Left cardiac atrium (tissue), 4 donors: ENCODE data around the gene THUMPD2. TPM values are rescaled to one million over a fixed set of nuclear protein-coding genes. Genes with fewer than 3 reads are reported as not detected.

ENCODE experiments used
- ATAC-seq, 2 donors: fragments of 200-7000 bp; cut with Tn5 transposase; one replicate each; pipeline ENCODE4 v1.9.1; 2020; ENCODE audit warnings: mild to moderate bottlenecking in 2 of 2, moderate library complexity in 2 of 2
- DNase-seq: peaks from one replicate; pipeline ENCODE4 v3.0.0-alpha.2; 2020
- intact Hi-C, 2 donors: fragments of 100-400 bp; cut with DNase I; formaldehyde crosslinking; loops; one replicate each; pipeline versions ENCODE4 v1.14.1 to v1.15.1; 2022 to 2023
- total RNA-seq, 2 donors: library from RNA; stranded (reverse); fragmentation: NEBNext Ultra II Directional; extraction: Animal tissue kit (Norgen Biotek cat#: 25700); gene quantifications; one replicate each; pipeline ENCODE4 v1.2.1, GENCODE V29; 2021
- donor health status: DM: no; HTN: yes; CAD: no.
- donor health status: DM: no; HTN: yes; CAD: no; lungs with severe emphysema.
- donor health status: DM: yes; HTN: yes; CAD: no.
- donor health status: Dilated cardiomyopathy.

Gene THUMPD2
- total RNA-seq, 2 donors from 2014 or later: 8.5 to 8.7 TPM

- ATAC-seq: peak; percentile 60 to 74
- no peak for DNase-seq
- intact Hi-C loops: loop anchor here in 1 of 2 donors (2.0 to 5.0 kb wide), 3 partner anchors 103 to 319 kb away; no protein-coding TSS in a partner anchor
These were observed 82.9 kb downstream of the THUMPD2 start for GRCh38 chr2:39696101-39696553.

GRCh38 chr2:39693245-39693644 is 85.8 kb downstream of the THUMPD2 start:
- ATAC-seq: no peak
- intact Hi-C loops: no loop called here
- DNase-seq: no peak

- no peak for ATAC-seq
- intact Hi-C loops: loop anchor here in 1 of 2 donors (10.0 kb wide), 1 partner anchor 95 kb away; no protein-coding TSS in a partner anchor
- DNase-seq: no peak
These were observed 89.2 kb downstream of the THUMPD2 start for GRCh38 chr2:39689876-39690275.

GRCh38 chr2:39689272-39689841 is 89.7 kb downstream of the THUMPD2 start:
- ATAC-seq: no peak
- intact Hi-C loops: loop anchor here in 1 of 2 donors (10.0 kb wide), 1 partner anchor 95 kb away; no protein-coding TSS in a partner anchor
- DNase-seq: no peak

- ATAC-seq (no peak), DNase-seq (no peak)
- intact Hi-C loops: loop anchor here in 1 of 2 donors (10.0 kb wide), 1 partner anchor 93 kb away; no protein-coding TSS in a partner anchor
These were observed 90.9 kb downstream of the THUMPD2 start for GRCh38 chr2:39688181-39688580.

- ATAC-seq: no peak
- DNase-seq: no peak
- intact Hi-C loops: loop anchor here in 1 of 2 donors (10.0 kb wide), 1 partner anchor 92 kb away; no protein-coding TSS in a partner anchor
These were observed 92.6 kb downstream of the THUMPD2 start for GRCh38 chr2:39686456-39686855.

Other genes starting within 250 kb of the THUMPD2 start
- 1 to 10 TPM; 2.0 to 5.4 TPM for gene TMEM178A, start 113.3 kb downstream of the THUMPD2 start, total RNA-seq